Gastrocnemius medialis (tissue), 4 donors: ENCODE data around the gene CPEB3. TPM values are rescaled to one million over a fixed set of nuclear protein-coding genes. Genes with fewer than 3 reads are reported as not detected.
A peak's percentile ranks its signal among the peaks of the same experiment; 100 is the strongest.

Experiments used
- ATAC-seq, 2 donors: fragments of 150-250 bp; one replicate each; pipeline ENCODE4 v1.9.1; 2016
- DNase-seq, 2 donors: peaks; one replicate each; pipeline ENCODE4 v3.0.0-alpha.2; 2019
- H3K27ac ChIP-seq, 4 donors: fragments of 200-600 bp; sonication (generic); 1 replicate in 1 of 4; 2 replicates in 3 of 4; pipeline ENCODE4 v1.5.1; 2016 to 2018; ENCODE audit warnings: mild to moderate bottlenecking in 2 of 4, moderate library complexity in 1 of 4
- H3K27me3 ChIP-seq, 3 donors: fragments of 200-600 bp; sonication (generic) in 2 of 3; 1 replicate in 1 of 3; 2 replicates in 2 of 3; pipeline versions ENCODE4 v1.5.1 to v1.6.0; 2016 to 2019; ENCODE audit warnings: mild to moderate bottlenecking in 1 of 3, moderate library complexity in 1 of 3
- H3K36me3 ChIP-seq, 2 donors: fragments of 200-600 bp; sonication (generic) in 1 of 2; one replicate each; pipeline ENCODE4 v1.5.1; 2017 to 2018
- H3K4me1 ChIP-seq, 2 donors: fragments of 200-600 bp; sonication (generic) in 1 of 2; one replicate each; pipeline ENCODE4 v1.5.1; 2016 to 2017; ENCODE audit warnings: mild to moderate bottlenecking in 2 of 2
- H3K4me3 ChIP-seq, 4 donors: fragments of 200-600 bp; sonication (generic) in 3 of 4; 1 replicate in 1 of 4; 2 replicates in 3 of 4; pipeline ENCODE4 v1.5.1; 2016 to 2019; ENCODE audit warnings: mild to moderate bottlenecking in 2 of 4
- H3K9me3 ChIP-seq, 3 donors: fragments of 200-600 bp; sonication (generic) in 2 of 3; 1 replicate in 1 of 3; 2 replicates in 2 of 3; pipeline ENCODE4 v1.5.1; 2016 to 2019
- CTCF ChIP-seq, 5 experiments: fragments of 450-650 bp in 3 of 5; fragments of 200-600 bp in 2 of 5; sonication (generic) in 2 of 5; IDR thresholded peaks in 4 of 5; conservative IDR thresholded peaks in 1 of 5; 1 replicate in 4 of 5; 2 replicates in 1 of 5; pipeline ENCODE4 v1.5.1; 2016 to 2019; ENCODE audit warnings: antibody characterized with exemption in 5 of 5, mild to moderate bottlenecking in 3 of 5, moderate library complexity in 3 of 5
- POLR2A ChIP-seq, 2 donors: fragments of 450-650 bp; IDR thresholded peaks; one replicate each; pipeline ENCODE4 v1.6.1; 2017; ENCODE audit warnings: antibody characterized with exemption in 2 of 2, mild to moderate bottlenecking in 2 of 2, moderate library complexity in 2 of 2
- in situ Hi-C, 4 donors: fragments of 200-750 bp; cut with MboI; loops; one replicate each; pipeline versions ENCODE4 v1.15.0 to v1.8.0; 2017; ENCODE audit warnings: low sequenced_read_pairs in 4 of 4
- intact Hi-C: fragments of 100-400 bp; cut with DNase I; formaldehyde crosslinking; loops from one replicate; pipeline ENCODE4 v1.15.1; 2023; ENCODE audit warnings: low total_unique reads
- total RNA-seq, 4 donors: library from RNA; depleted of rRNA; stranded (reverse); fragments of >200 nt; gene quantifications; one replicate each; pipeline versions ENCODE4 v1.1.0 to v1.2.3, GENCODE V29; 2016

The CPEB3 gene
- total RNA-seq, 4 donors from 2014 or later, result 14.5 to 22.5 (median 18.0) TPM

DNA sequence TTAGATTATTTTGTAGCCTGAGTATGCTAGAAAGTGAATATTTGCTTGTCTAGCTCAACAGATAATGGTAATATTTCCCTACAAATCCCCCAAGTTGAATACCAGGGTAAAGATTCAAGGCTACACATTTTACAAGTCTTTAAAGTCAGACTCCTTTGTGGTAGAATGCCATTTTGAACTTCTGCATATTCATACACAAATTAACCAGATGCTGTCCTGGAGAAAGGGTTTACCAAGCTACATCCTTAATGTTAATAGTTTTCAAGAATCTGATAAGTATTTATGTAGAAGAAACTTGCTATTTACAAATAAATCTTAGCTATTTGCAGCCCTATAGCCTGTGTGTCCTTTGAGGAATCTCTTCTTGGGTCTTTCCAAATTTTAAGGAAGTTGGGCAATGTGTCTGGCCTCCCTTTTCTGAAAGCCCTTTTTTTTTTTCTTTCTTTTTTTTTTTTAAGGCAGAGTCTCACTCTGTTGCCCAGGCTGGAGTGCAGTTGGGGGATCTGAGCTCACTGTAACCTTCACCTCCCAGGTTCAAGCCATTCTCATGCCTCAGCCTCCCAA is 82.6 kb downstream of the CPEB3 start:
- intact Hi-C loops, result no loop called here
- Histone ChIP-seq H3K27me3 (no peaks in the 10 kb centered on the region), H3K27ac (peak overlapping the region in 3 of 4 donors; percentile 6 to 30 (median 24)), H3K36me3 (no peaks in the 10 kb centered on the region), H3K9me3 (no peaks in the 10 kb centered on the region), H3K4me3 (no peak overlapping the region), H3K4me1 (peaks cover 15 to 22% of the 10 kb centered on the region in 2 donors)
- DNase-seq (no peak), ATAC-seq (no peak)
- in situ Hi-C loops, result no loop called here
- TF ChIP-seq CTCF (IDR thresholded peaks at IDR 0.05 in 4 of 5, conservative IDR thresholded peaks at IDR 0.05 in 1 of 5), result no peak
- no peak for TF ChIP-seq POLR2A (IDR thresholded peaks at IDR 0.05)

DNA sequence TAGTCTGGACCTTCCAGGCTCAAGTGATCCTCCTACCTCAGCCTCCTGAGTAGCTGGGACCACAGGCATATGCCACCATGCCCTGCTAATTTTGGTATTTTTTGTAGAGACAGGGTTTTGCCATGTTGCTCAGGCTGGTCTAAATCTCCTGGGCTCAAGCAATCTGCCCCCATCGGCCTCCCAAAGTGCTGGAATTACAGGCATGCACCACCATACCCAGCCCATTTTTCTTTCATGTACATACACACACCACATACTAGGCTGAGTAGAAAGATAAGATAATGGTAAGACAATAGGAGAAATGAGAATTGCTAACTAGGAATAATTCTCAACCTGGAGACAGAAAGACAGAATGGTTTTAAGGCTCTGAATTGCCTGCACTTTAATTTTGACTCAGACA is 83.8 kb downstream of the CPEB3 start:
- intact Hi-C loops, result no loop called here
- DNase-seq (no peak), ATAC-seq (no peak)
- Histone ChIP-seq H3K27ac (peak overlapping the region in 2 of 4 donors; percentile 22 to 30), H3K36me3 (no peaks in the 10 kb centered on the region), H3K9me3 (no peaks in the 10 kb centered on the region), H3K4me1 (peaks cover 15 to 22% of the 10 kb centered on the region in 2 donors), H3K4me3 (no peak overlapping the region), H3K27me3 (no peaks in the 10 kb centered on the region)
- TF ChIP-seq CTCF (IDR thresholded peaks at IDR 0.05 in 4 of 5, conservative IDR thresholded peaks at IDR 0.05 in 1 of 5), result no peak
- no peak for TF ChIP-seq POLR2A (IDR thresholded peaks at IDR 0.05)
- in situ Hi-C loops, result no loop called here

DNA sequence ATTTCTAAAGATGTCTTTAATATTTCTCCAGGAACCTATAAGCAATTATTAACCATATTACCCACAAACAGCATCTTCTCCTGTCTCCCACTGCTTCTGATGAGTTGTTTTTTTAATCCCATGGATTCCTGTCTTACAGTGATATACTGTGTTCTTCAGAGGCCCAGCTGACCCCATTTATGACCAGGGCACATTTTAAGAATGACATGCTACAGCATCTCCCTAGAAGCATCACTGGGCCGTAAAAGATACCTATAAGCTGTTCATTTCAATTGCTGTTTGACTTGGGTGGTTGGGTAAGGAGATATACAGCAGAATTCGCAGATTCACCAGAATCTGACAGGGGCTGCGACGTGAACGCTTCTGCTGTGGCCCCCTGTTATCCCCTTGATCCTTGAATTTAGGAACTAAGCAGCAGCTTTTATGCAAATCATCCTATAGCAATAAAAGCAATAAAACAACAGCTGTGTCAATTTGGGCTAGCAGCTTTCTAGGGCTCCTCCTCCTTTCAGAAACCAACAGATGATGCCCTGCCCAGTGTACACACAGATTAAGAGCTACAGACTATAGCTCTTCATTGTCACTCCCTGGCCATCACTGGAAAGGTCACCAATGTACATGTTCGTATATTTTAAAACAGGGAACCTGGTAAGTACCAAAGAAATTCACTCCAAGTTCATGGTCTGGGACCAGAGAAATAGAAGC is 86.8 kb downstream of the CPEB3 start:
- no peaks in the 10 kb centered on the region for H3K9me3 ChIP-seq
- H3K4me3 ChIP-seq, result no peak overlapping the region
- intact Hi-C loops (no loop called here), in situ Hi-C loops (no loop called here)
- no peaks in the 10 kb centered on the region for H3K36me3 ChIP-seq
- ATAC-seq (no peak), DNase-seq (no peak)
- no peak overlapping the region for H3K27ac ChIP-seq
- H3K4me1 ChIP-seq, result peaks cover 15 to 19% of the 10 kb centered on the region in 2 donors
- H3K27me3 ChIP-seq, result no peaks in the 10 kb centered on the region
- TF ChIP-seq POLR2A (IDR thresholded peaks at IDR 0.05) (no peak), CTCF (IDR thresholded peaks at IDR 0.05 in 4 of 5, conservative IDR thresholded peaks at IDR 0.05 in 1 of 5) (no peak)

DNA sequence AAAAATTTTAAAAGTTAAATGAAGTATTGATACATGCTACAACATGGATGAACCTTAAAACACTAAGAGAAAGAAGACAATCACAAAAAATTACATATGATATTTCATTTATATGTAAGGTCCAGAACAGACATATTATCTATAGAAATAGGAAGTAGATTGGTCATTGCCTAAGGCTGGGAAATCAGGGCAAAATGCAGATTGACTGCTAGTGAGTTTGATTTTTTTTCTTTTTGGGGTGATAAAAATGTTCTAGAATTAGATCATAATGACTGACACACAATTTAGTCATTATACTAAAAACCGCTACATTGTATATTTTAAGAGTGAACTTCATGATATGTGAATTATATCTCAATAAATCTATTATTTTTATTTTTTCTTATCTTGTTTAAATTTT is 88.3 kb downstream of the CPEB3 start:
- no peaks in the 10 kb centered on the region for H3K27me3 ChIP-seq
- intact Hi-C loops, result no loop called here
- H3K27ac ChIP-seq, result no peak overlapping the region
- H3K4me1 ChIP-seq, result peaks cover 3 to 10% of the 10 kb centered on the region in 2 donors
- H3K4me3 ChIP-seq, result no peak overlapping the region
- no peaks in the 10 kb centered on the region for H3K36me3 ChIP-seq
- H3K9me3 ChIP-seq, result no peaks in the 10 kb centered on the region
- DNase-seq (no peak), ATAC-seq (no peak)
- TF ChIP-seq POLR2A (IDR thresholded peaks at IDR 0.05), result no peak
- in situ Hi-C loops, result no loop called here

DNA sequence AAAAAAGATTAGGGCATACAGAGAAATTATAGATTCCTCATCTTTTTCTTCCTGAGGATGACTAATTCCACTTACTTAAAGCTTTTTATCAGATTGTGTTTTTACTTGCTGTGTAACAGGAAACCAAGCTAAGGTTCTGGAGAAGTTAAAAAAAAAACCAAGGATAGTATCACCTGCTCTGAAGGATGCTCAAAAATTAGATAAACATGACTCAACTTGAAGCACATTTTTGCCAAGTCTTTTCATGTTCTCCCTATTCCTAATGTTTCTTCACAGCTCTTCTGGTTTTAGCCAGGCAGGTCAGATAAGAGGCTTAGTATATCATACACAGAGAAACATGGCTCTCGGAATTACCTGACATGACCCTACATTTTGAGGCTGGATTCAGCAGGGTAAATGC is 90.3 kb downstream of the CPEB3 start:
- DNase-seq (no peak), ATAC-seq (no peak)
- in situ Hi-C loops, result no loop called here
- TF ChIP-seq CTCF (IDR thresholded peaks at IDR 0.05 in 4 of 5, conservative IDR thresholded peaks at IDR 0.05 in 1 of 5), result no peak
- Histone ChIP-seq H3K36me3 (no peaks in the 10 kb centered on the region), H3K4me3 (no peak overlapping the region), H3K27me3 (no peaks in the 10 kb centered on the region), H3K9me3 (no peaks in the 10 kb centered on the region), H3K4me1 (peaks cover 0 to 6% of the 10 kb centered on the region in 2 donors), H3K27ac (peak overlapping the region in 1 of 4 donors; percentile 11)
- intact Hi-C loops, result no loop called here
